Colonic mucosa (tissue), 4 donors: ENCODE measurements around the gene TMPRSS12. TPM values are rescaled to one million over a fixed set of nuclear protein-coding genes. Genes with fewer than 3 reads are reported as not detected.
"Not testable (repeated sequence)": the region's sequence is repeated elsewhere in the genome, so short reads cannot be mapped to it uniquely, and the experiment has no call there.

ENCODE experiments used
- DNase-seq: peaks from one replicate; pipeline ENCODE4 v3.0.0-alpha.2; 2020
- H3K27ac ChIP-seq: fragments of 200-600 bp; one replicate; pipeline ENCODE4 v1.8.0; 2021
- H3K27me3 ChIP-seq: fragments of 200-600 bp; one replicate; pipeline ENCODE4 v1.8.0; 2021
- H3K36me3 ChIP-seq: fragments of 200-600 bp; one replicate; pipeline ENCODE4 v1.8.0; 2021
- H3K4me1 ChIP-seq: fragments of 200-600 bp; one replicate; pipeline ENCODE4 v1.8.0; 2021; ENCODE audit warnings: mild to moderate bottlenecking
- H3K4me3 ChIP-seq: fragments of 200-600 bp; one replicate; pipeline ENCODE4 v1.8.0; 2021
- H3K9ac ChIP-seq, 2 donors: one replicate each; pipeline ENCODE4 v1.7.0; 2013; ENCODE audit warnings: control low read depth in 2 of 2, low read depth in 2 of 2, low read length in 2 of 2
- H3K9me3 ChIP-seq: fragments of 200-600 bp; one replicate; pipeline ENCODE4 v1.8.0; 2021
- intact Hi-C: fragments of 100-400 bp; cut with DNase I; formaldehyde crosslinking; loops from one replicate; pipeline ENCODE4 v1.14.1; 2022
- total RNA-seq, 2 donors: library from RNA; stranded (reverse); fragmentation: NEBNext Ultra II Directional in 1 of 2; extraction: Animal tissue kit (Norgen Biotek cat#: 25700) in 1 of 2; gene quantifications; one replicate each; pipeline ENCODE4 v1.2.1, GENCODE V29; 2021
- TF ChIP-seq, protein P1 (sequence below): fragments of 200-600 bp; IDR thresholded peaks from one replicate; pipeline ENCODE4 v1.8.0; 2022; ENCODE audit warnings: antibody characterized with exemption, mild to moderate bottlenecking
- donor health status: healthy.
- donor health status: DM: no; HTN: no; CAD: no.
- donor health status: DM: no; HTN: no; CAD: no.

The TMPRSS12 gene
- total RNA-seq, 2 donors from 2014 or later = not detected

DNA sequence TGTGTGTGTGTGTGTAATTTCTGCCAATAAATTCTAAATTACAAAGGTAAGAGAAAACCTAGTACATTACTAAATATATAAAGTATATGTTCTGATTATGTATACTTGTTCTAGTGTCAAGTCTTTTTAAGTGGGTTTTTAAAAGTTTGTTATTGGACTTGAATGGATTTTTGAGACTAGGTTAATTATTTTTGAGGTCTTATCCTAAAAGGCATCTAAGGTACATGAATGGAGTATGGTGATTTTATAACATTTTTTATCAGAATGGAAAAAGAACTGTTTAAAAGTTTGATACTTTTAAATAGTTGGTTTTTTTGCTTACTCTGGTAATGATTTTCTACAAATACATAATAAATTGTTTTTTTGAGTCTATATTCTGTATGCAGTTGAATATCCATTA, 22.5 kb upstream of the TMPRSS12 start:
- intact Hi-C loops = loop anchor here (5.0 kb wide), 1 partner anchor 53 kb away; no protein-coding TSS in a partner anchor

DNA sequence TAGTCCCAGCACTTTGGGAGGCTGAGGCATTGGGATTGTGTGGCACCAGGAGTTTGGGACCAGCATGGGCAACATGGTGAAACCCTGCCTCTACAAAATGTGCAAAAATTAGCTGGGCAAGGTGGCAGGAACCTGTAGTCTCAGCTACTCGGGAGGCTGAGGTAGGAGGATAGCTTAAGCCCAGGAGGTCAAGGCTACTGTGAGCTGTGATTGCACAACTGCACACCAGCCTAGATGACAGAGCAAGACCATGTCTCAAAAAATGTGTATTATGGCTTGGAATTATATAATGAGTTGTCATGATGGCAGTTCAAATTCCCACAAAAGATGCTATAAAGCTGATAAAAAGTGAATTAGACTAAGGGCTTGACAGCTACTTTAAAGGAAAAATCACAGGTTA, 20.6 kb upstream of the TMPRSS12 start:
- no peak for DNase-seq
- no peaks in the 10 kb centered on the region for H3K9me3 ChIP-seq
- peaks cover 5% of the 10 kb centered on the region for H3K36me3 ChIP-seq
- H3K27me3 ChIP-seq = no peaks in the 10 kb centered on the region
- no peak overlapping the region for H3K9ac ChIP-seq
- intact Hi-C loops = loop anchor here (5.0 kb wide), 1 partner anchor 55 kb away; no protein-coding TSS in a partner anchor
- H3K4me3 ChIP-seq = no peak overlapping the region
- H3K27ac ChIP-seq = no peak overlapping the region
- H3K4me1 ChIP-seq = no peaks in the 10 kb centered on the region
- TF ChIP-seq, protein P1, sequence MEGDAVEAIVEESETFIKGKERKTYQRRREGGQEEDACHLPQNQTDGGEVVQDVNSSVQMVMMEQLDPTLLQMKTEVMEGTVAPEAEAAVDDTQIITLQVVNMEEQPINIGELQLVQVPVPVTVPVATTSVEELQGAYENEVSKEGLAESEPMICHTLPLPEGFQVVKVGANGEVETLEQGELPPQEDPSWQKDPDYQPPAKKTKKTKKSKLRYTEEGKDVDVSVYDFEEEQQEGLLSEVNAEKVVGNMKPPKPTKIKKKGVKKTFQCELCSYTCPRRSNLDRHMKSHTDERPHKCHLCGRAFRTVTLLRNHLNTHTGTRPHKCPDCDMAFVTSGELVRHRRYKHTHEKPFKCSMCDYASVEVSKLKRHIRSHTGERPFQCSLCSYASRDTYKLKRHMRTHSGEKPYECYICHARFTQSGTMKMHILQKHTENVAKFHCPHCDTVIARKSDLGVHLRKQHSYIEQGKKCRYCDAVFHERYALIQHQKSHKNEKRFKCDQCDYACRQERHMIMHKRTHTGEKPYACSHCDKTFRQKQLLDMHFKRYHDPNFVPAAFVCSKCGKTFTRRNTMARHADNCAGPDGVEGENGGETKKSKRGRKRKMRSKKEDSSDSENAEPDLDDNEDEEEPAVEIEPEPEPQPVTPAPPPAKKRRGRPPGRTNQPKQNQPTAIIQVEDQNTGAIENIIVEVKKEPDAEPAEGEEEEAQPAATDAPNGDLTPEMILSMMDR = no peak

More for the DNA sequence above, 22.5 kb upstream of the TMPRSS12 start:
- Histone ChIP-seq H3K9me3 (no peaks in the 10 kb centered on the region), H3K9ac (no peak overlapping the region), H3K4me3 (no peak overlapping the region), H3K27ac (no peak overlapping the region), H3K36me3 (peaks cover 8% of the 10 kb centered on the region), H3K4me1 (no peaks in the 10 kb centered on the region), H3K27me3 (no peaks in the 10 kb centered on the region)
- DNase-seq = no peak
- TF ChIP-seq, protein P1 = no peak

- not testable (repeated sequence) for H3K9ac ChIP-seq, DNase-seq, H3K27me3 ChIP-seq, H3K27ac ChIP-seq, H3K4me1 ChIP-seq, H3K36me3 ChIP-seq, H3K9me3 ChIP-seq, H3K4me3 ChIP-seq
- intact Hi-C loops = loop anchor here (2.0 to 5.0 kb wide), 2 partner anchors 56 to 163 kb away; no protein-coding TSS in a partner anchor
These were observed 19.0 kb upstream of the TMPRSS12 start for GRCh38 chr12:50823724-50824123.

DNA sequence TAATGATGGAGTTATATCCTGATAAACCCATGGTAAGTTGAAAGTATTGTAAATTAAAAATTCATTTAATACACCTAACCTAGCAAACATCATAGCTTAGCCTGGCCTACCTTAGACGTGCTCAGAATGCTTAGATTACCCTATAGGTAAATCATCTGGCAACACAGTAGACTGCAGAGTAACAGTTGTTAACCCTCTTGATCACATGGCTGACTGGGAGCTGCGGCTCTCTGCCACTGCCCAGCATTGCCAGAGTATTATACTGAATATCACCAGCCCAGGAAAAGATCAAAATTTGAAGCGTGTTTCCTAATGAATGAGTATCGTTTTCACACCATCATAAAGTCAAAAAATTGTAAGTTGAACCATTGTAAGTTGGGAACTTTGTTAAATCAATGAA, 17.8 kb upstream of the TMPRSS12 start:
- Histone ChIP-seq H3K4me3 (no peak overlapping the region), H3K4me1 (no peaks in the 10 kb centered on the region), H3K27me3 (no peaks in the 10 kb centered on the region), H3K27ac (no peak overlapping the region), H3K9me3 (no peaks in the 10 kb centered on the region), H3K9ac (peak overlapping the region; percentile 20 to 40), H3K36me3 (no peaks in the 10 kb centered on the region)
- DNase-seq = no peak
- TF ChIP-seq, protein P1 = no peak
- intact Hi-C loops = loop anchor here (2.0 to 5.0 kb wide), 2 partner anchors 58 to 162 kb away; no protein-coding TSS in a partner anchor

DNA sequence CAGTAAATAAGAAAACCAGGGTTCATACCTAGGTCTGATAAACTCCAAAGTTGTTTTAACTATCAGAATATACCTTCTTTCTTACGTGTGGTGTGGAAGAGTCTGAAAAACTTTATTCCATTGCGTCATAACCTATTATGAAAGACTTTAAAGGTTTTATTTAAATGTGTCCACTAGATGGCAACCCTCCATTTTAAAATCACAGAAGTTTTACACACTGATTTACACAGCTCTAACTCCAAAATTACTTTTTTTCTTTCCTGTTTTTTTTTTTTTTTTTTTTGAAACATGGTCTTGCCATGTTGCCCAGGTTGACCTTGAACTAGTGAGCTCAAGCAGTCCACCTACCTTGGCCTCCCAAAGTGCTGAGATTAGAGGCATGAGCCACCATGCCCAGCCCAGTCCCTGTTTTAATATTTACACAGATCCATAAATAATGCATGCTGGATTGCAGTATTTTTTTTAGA, 17.3 kb upstream of the TMPRSS12 start:
- Histone ChIP-seq H3K27ac (no peak overlapping the region), H3K4me3 (no peak overlapping the region), H3K36me3 (no peaks in the 10 kb centered on the region), H3K27me3 (no peaks in the 10 kb centered on the region), H3K9ac (no peak overlapping the region), H3K9me3 (no peaks in the 10 kb centered on the region), H3K4me1 (no peaks in the 10 kb centered on the region)
- TF ChIP-seq, protein P1 = peak; percentile 45
- no peak for DNase-seq
- intact Hi-C loops = loop anchor here (2.0 kb wide), 1 partner anchor 161 kb away; no protein-coding TSS in a partner anchor

GRCh38 chr12:50828121-50828520, 14.6 kb upstream of the TMPRSS12 start:
- TF ChIP-seq, protein P1 = no peak
- H3K4me1 ChIP-seq = no peaks in the 10 kb centered on the region
- intact Hi-C loops = no loop called here
- no peaks in the 10 kb centered on the region for H3K36me3 ChIP-seq
- no peak overlapping the region for H3K9ac ChIP-seq
- no peak overlapping the region for H3K27ac ChIP-seq
- H3K27me3 ChIP-seq = no peaks in the 10 kb centered on the region
- H3K4me3 ChIP-seq = no peak overlapping the region
- no peak for DNase-seq
- H3K9me3 ChIP-seq = no peaks in the 10 kb centered on the region
